ENCODE measurements around the gene PLA2G3.
"Not testable (repeated sequence)": the region's sequence is repeated elsewhere in the genome, so short reads cannot be mapped to it uniquely, and the experiment has no call there.

Gene PLA2G3

DNA sequence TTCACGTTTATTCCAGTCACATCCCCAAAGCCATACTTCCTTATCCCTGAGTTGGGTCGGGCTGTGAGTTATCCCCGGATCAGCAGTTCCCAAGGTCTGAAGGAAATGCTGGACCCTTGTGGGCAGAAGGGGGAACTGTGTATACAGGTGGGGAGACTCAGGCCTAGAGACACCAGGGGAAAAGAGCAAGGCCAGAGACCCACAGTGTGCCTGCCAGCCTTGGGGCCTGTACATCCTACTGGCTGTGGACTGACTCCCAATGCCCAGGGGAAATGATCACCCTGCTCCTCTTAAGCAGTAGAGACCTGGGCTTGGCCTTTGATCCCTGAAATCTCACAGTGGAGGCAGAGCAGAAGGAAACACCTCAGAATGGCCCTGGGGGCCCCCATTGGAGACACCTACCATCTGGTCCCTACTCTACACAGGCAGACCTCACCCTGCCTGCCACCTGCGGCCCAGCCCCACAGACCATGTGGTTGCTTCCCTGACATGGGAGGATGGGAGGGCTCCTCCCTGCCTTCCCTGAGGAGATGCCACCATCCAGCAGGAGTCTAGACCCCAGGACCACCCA is 34.2 kb downstream of the PLA2G3 start:
- intact Hi-C loops (cut with DNase I): loop anchor here (10.0 kb wide), 1 partner anchor 49 kb away; no protein-coding TSS in a partner anchor

DNA sequence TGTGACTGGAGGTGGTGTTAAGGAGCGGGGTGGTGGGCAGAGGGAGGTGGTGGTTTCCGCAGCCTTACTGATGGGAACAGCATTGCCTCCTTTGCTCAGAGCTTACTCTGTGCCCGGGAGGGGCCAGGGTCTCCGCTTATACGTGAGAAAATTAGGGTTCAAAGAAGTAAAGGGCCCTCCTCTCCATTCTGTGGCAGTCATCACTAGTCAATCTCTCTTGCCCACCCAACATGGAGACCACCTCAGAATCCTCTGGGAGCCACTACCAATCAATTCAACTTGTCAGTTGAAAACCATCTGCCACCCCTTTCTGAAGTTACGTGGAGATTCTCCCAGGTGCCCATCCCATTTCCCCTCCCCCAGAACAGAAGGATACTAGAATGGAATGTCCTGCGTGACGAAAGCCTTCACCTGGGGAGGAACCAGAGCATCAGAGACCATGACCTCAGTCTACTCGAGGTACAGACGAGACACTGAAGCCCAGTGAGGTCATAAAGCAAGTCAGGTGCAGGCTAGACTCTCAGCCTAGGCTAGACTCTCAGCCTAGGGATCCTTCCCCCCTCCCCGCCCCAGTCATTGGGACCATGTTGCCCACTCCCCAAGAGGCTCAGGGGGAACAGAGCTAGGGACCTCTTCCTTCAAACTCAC is 34.9 kb downstream of the PLA2G3 start:
- DNase-seq: no peak
- intact Hi-C loops (cut with DNase I): loop anchor here (10.0 kb wide), 1 partner anchor 49 kb away; no protein-coding TSS in a partner anchor

More for the DNA sequence above, 34.2 kb downstream of the PLA2G3 start:
- no peak for DNase-seq

GRCh38 chr22:31104869-31105268 is 35.4 kb downstream of the PLA2G3 start:
- no peak for DNase-seq
- intact Hi-C loops (cut with DNase I): loop anchor here (10.0 kb wide), 1 partner anchor 50 kb away; no protein-coding TSS in a partner anchor

GRCh38 chr22:31103899-31104694 is 36.2 kb downstream of the PLA2G3 start:
- DNase-seq: no peak
- intact Hi-C loops (cut with DNase I): loop anchor here (10.0 kb wide), 1 partner anchor 51 kb away; no protein-coding TSS in a partner anchor

- intact Hi-C loops (cut with DNase I): loop anchor here (10.0 kb wide), 1 partner anchor 52 kb away; no protein-coding TSS in a partner anchor
- no peak for DNase-seq
Observed at GRCh38 chr22:31103111-31103510, 37.2 kb downstream of the PLA2G3 start.

- intact Hi-C loops (cut with DNase I): loop anchor here (10.0 kb wide), 1 partner anchor 52 kb away; no protein-coding TSS in a partner anchor
- no peak for DNase-seq
Observed at GRCh38 chr22:31102441-31103081, 37.7 kb downstream of the PLA2G3 start.

DNA sequence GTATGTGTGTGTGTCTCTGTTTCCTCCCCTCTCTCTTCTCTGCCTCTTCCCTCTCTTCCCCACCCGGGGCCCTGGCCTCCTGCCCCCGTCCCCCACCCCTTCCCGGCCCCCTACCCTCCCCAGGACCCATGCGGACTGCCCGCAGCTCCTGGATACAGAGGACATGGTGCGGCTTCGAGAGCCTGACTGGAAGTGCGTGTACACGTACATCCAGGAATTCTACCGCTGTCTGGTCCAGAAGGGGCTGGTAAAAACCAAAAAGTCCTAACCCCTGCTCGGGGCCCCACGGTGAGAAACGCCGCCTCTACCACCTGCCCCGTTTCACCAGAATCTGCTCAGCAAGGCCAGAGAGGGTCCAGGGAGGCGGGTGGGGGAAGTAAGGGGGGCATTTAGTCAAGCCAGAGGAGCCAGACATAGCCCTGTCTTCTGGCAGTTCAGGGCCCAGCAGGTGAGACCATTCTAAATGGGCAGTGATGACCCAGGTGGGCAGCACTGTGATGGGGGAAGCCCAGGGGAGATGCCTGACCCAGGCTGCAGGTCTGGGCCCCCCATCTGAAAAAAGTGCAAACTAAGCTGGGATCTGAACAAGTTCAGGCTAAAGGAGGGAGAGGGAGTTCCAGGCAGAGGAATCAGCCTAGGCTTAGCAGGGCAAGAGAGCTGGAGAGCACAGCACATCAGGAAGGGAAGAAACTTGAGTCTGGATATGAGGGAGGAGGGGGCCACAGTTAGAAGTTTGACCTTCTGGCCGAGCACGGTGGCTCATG is 39.4 kb downstream of the PLA2G3 start:
- DNase-seq: no peak
- intact Hi-C loops (cut with DNase I): loop anchor here (10.0 kb wide), 1 partner anchor 54 kb away; no protein-coding TSS in a partner anchor

GRCh38 chr22:31099841-31100761 is 40.2 kb downstream of the PLA2G3 start:
- intact Hi-C loops (cut with DNase I): loop anchor here (10.0 kb wide), 2 partner anchors 55 to 135 kb away; no protein-coding TSS in a partner anchor
- DNase-seq: no peak

GRCh38 chr22:31099386-31099785 is 40.9 kb downstream of the PLA2G3 start:
- intact Hi-C loops (cut with DNase I): loop anchor here (10.0 kb wide), 1 partner anchor 135 kb away; no protein-coding TSS in a partner anchor
- no peak for DNase-seq

- peak in 2 of 42 donors; percentile 44 to 65 for DNase-seq
- intact Hi-C loops (cut with DNase I): loop anchor here (10.0 kb wide), 1 partner anchor 136 kb away; no protein-coding TSS in a partner anchor
Observed at GRCh38 chr22:31098632-31099110, 41.6 kb downstream of the PLA2G3 start.

DNA sequence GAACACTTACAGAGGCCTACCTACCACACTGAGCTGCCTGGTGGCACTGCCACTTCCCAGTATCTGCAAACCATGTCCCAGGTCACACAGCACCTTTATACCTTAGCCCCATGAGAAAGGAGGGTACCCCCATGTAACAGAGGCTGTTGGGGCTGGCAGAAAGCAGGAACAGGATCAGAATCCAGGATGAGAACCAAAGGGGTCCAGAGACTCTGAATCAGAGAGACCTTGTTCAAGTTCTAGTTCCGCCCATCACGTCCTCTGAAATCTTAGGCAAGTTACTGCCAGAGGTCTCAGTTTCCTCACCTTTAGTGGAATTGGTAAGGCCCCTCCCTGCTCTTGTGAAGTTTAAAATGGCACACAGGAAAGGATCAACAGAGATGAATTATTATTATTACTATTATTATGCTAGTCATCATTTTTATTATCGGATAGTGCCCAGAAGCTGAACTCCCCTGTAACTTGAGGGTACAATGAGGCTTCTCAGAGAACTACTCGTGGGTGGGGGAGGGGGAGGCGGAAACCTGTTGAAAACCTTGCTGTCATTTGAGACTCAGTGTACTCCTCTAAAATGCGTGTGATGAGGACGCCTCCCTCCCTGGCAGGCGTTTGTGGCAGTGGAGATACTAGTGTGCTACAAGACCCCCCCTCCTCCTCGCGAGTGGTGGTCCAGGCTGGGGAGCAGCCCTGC is 42.2 kb downstream of the PLA2G3 start:
- intact Hi-C loops (cut with DNase I): loop anchor here (10.0 kb wide), 1 partner anchor 137 kb away; no protein-coding TSS in a partner anchor
- no peak for DNase-seq

GRCh38 chr22:31097539-31097938 is 42.8 kb downstream of the PLA2G3 start:
- not testable (repeated sequence) for DNase-seq
- intact Hi-C loops (cut with DNase I): loop anchor here (10.0 kb wide), 1 partner anchor 137 kb away; no protein-coding TSS in a partner anchor

DNA sequence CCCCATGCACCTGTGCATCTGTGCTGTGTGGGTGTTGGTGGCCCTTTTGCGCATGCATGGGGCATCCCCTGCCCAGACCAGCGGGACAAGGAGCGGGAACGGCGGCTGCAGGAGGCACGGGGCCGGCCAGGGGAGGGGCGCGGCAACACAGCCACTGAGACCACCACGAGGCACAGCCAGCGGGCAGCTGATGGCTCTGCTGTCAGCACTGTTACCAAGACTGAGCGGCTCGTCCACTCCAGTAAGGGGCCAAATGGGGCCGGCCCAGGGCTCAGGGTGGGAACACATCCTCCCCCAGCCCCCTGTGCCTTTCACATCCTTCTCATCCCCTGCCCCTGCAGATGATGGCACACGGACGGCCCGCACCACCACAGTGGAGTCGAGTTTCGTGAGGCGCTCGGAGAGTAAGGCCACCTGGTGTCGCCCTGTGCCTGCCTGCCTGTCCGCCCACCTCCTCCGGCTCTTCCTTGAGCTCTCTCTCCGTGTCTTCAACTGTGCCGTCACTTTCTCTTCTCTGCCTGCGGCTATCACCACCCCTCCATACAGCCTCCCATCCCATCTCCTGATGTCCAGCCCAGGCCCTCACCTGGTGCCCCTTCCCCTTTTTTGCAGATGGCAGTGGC is 43.5 kb downstream of the PLA2G3 start:
- DNase-seq: no peak
- intact Hi-C loops (cut with DNase I): loop anchor here (10.0 kb wide), 1 partner anchor 138 kb away; no protein-coding TSS in a partner anchor

DNA sequence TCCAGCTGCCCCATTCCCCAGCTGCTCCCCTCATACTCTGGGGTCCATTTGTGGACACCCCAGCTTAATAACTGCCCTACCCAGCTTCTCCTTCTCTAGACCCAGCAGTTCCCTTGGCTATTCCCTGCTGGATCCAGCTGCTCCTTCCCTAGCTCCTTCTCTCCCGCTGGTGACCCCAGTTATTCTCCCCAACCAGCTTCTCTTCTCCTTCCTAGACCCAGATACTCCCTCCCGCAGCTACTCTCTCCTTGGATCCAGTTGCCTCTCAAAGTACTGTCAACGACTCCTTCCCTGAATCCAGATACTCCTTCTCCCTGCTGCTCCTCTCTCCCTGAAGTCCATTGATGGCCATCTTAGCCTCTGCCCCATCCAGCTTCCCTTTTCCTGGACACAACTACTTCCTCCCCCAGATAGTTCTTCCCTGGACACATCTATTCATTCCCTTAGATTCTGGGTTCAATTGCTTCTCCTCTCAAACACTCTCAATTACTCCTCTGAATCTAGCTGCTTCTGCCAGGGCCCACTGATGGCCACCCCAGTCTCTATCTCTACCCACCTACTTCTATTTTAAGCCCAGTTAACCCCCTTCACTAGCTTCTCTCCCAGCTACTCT is 44.6 kb downstream of the PLA2G3 start:
- DNase-seq: no peak
- intact Hi-C loops (cut with DNase I): loop anchor here (10.0 kb wide), 1 partner anchor 139 kb away; no protein-coding TSS in a partner anchor

GRCh38 chr22:31094741-31095140 is 45.6 kb downstream of the PLA2G3 start:
- intact Hi-C loops (cut with DNase I): loop anchor here (10.0 kb wide), 1 partner anchor 140 kb away; no protein-coding TSS in a partner anchor
- DNase-seq: no peak
